BJ (cell line): ENCODE results near the gene TMEM45A. TPM values are rescaled to one million over a fixed set of nuclear protein-coding genes. Genes with fewer than 3 reads are reported as not detected.

Experiments
- CTCF ChIA-PET: fragments of 350-600 bp; formaldehyde crosslinking; extraction: SDS; loops from one replicate; lab custom pipeline; 2021; ENCODE audit warnings: antibody characterized with exemption, inconsistent platforms; lab: Yijun Ruan, JAX
- POLR2A ChIA-PET: fragments of 300-600 bp; sonication (Branson Sonifier 250); formaldehyde crosslinking; extraction: SDS; loops from one replicate; lab custom pipeline; 2021; ENCODE audit warnings: antibody characterized with exemption; lab: Charles Lee
- DNase-seq: peaks from one replicate; pipeline ENCODE4 v3.0.0-alpha.2; 2011; ENCODE audit warnings: low read depth
- H3K27me3 ChIP-seq: 2 replicates; pipeline ENCODE4 v1.6.0; 2011; ENCODE audit warnings: low read length; ENCODE audit not compliant: control insufficient read depth, insufficient read depth
- H3K36me3 ChIP-seq: 2 replicates; pipeline ENCODE4 v1.5.1; 2011; ENCODE audit warnings: low read length; ENCODE audit not compliant: control insufficient read depth, insufficient read depth
- H3K4me3 ChIP-seq: 2 replicates; pipeline ENCODE4 v1.5.1; 2011; ENCODE audit warnings: low read depth, mild to moderate bottlenecking, control low read depth, low read length
- CTCF ChIP-seq: IDR thresholded peaks from 2 replicates; pipeline ENCODE4 v1.5.1; 2011; ENCODE audit warnings: low read depth, mild to moderate bottlenecking, control low read depth, inconsistent platforms, low read length, moderate library complexity; ENCODE audit not compliant: insufficient read depth
- polyA plus RNA-seq: library from polyadenylated mRNA; depleted of rRNA; stranded (reverse); fragments of >200 nt; gene quantifications from 2 replicates; pipeline ENCODE4 v1.2.3, GENCODE V29; 2011

Gene TMEM45A
- polyA plus RNA-seq, 1 experiment = 35.1 TPM

DNA sequence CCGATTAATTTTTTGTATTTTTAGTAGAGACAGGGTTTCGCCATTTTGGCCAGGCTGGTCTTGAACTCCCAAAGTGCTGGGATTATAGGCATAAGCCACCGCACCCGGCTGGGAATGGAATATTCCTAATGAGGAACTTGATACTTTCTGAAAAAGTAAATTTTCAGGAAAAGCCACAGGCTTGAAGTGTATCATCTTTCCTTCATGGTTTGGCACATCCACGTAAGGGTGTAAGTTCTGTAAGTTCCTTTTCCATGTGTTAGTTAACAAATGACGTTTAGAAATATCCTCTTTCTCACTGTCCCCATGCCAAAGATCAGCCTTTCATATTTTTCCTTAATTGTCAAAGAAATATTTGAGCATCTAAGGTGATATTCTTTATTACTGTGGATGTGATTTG is 24.9 kb downstream of the TMEM45A start:
- TF ChIP-seq CTCF = no peak
- POLR2A ChIA-PET = no interaction called here
- CTCF ChIA-PET = interaction anchor here (0.7 kb wide), 1 partner anchor 467 kb away, joined by 3 read pairs; no protein-coding TSS in a partner anchor
- peaks cover 3% of the 10 kb centered on the region for H3K36me3 ChIP-seq
- H3K27me3 ChIP-seq = no peaks in the 10 kb centered on the region
- H3K4me3 ChIP-seq = no peak overlapping the region
- DNase-seq = no peak

DNA sequence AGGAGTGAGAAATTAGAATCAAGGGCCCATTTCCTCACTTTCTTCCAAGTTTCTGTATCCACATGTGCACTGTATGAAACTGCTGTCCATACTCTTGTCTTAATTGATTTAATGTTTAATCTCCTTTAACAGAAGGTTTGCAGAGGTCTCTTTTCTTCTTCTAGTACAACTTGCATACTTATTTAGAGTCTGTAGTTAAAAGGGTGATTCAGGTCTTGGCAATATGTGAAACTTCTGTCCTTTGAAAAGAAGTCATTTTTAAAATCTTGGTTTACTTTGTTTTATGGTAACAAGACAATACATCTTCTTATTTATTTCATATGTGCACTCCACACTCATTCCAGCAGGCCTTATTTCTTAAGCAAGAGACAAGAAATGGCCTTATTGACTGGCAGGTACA is 25.8 kb downstream of the TMEM45A start:
- POLR2A ChIA-PET = no interaction called here
- no peak for DNase-seq

GRCh38 chr3:100518983-100519382 is 26.6 kb downstream of the TMEM45A start:
- ChIA-PET CTCF (no interaction called here), POLR2A (no interaction called here)
- TF ChIP-seq CTCF = no peak
- H3K27me3 ChIP-seq = no peaks in the 10 kb centered on the region
- peaks cover 4% of the 10 kb centered on the region for H3K36me3 ChIP-seq
- no peak overlapping the region for H3K4me3 ChIP-seq
- DNase-seq = no peak

More for the DNA sequence above, 25.8 kb downstream of the TMEM45A start:
- H3K27me3 ChIP-seq = no peaks in the 10 kb centered on the region
- TF ChIP-seq CTCF = no peak
- peaks cover 4% of the 10 kb centered on the region for H3K36me3 ChIP-seq
- CTCF ChIA-PET = no interaction called here
- H3K4me3 ChIP-seq = no peak overlapping the region

- no peak for TF ChIP-seq CTCF
- H3K4me3 ChIP-seq = no peak overlapping the region
- no peak for DNase-seq
- CTCF ChIA-PET = interaction anchor here (0.6 kb wide), 1 partner anchor 57 kb away, joined by 3 read pairs; no protein-coding TSS in a partner anchor
- POLR2A ChIA-PET = no interaction called here
- peaks cover 4% of the 10 kb centered on the region for H3K36me3 ChIP-seq
- H3K27me3 ChIP-seq = no peaks in the 10 kb centered on the region
These were observed 29.0 kb downstream of the TMEM45A start for GRCh38 chr3:100521439-100521845.

DNA sequence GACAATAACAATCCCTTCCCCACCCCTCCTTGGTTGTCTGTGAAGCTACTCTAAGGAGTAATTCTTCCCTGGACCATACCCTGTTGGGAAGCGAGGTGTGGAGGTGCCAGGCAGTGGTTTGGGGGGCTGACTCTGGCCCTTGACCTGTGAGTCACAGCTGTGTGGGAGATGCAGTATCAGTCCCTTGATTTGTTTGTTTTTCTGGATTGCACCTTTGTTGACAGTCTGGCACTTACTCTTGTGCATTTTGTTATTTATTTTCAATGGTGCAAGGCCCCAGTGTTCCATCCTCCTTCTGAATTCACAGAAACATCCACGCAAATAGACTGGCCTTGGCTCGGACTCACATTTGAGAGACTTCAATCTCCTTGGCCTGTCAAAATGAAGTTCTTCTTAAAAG is 29.7 kb downstream of the TMEM45A start:
- Histone ChIP-seq H3K27me3 (no peaks in the 10 kb centered on the region), H3K36me3 (peaks cover 4% of the 10 kb centered on the region), H3K4me3 (no peak overlapping the region)
- no peak for DNase-seq
- ChIA-PET CTCF (no interaction called here), POLR2A (no interaction called here)
- TF ChIP-seq CTCF = no peak
